Fibroblast of pulmonary artery (primary cell): ENCODE data around the gene TCF4.

Experiments used
- DNase-seq: peaks from one replicate; pipeline ENCODE4 v3.0.0-alpha.2; 2010; ENCODE audit warnings: low read depth
- H3K4me3 ChIP-seq: replicated peaks from 2 replicates; pipeline ENCODE4 v1.5.1; 2011; ENCODE audit warnings: low read depth, mild to moderate bottlenecking, control low read depth, low read length, moderate library complexity
- CTCF ChIP-seq: IDR thresholded peaks from 2 replicates; pipeline ENCODE4 v1.5.1; 2011; ENCODE audit warnings: mild to moderate bottlenecking, control low read depth, low read length, inconsistent platforms; ENCODE audit errors: missing control alignments

The TCF4 gene

GRCh38 chr18:55557211-55557610 lies 30.8 kb downstream of the TCF4 start:
- no peak for TF ChIP-seq CTCF
- H3K4me3 ChIP-seq = no peak overlapping the region
- DNase-seq = no peak

- no peak for TF ChIP-seq CTCF
- no peak overlapping the region for H3K4me3 ChIP-seq
- no peak for DNase-seq
These were observed 32.5 kb downstream of the TCF4 start for GRCh38 chr18:55555395-55556027.

GRCh38 chr18:55552526-55553189 lies 35.3 kb downstream of the TCF4 start:
- peak; percentile 33 for DNase-seq
- no peak for TF ChIP-seq CTCF
- no peak overlapping the region for H3K4me3 ChIP-seq

- no peak for TF ChIP-seq CTCF
These were observed 36.8 kb downstream of the TCF4 start for GRCh38 chr18:55551227-55551626.

GRCh38 chr18:55550471-55550870 lies 37.5 kb downstream of the TCF4 start:
- no peak overlapping the region for H3K4me3 ChIP-seq
- no peak for DNase-seq
- no peak for TF ChIP-seq CTCF

More at GRCh38 chr18:55551227-55551626, 36.8 kb downstream of the TCF4 start:
- no peak for DNase-seq
- no peak overlapping the region for H3K4me3 ChIP-seq

GRCh38 chr18:55549474-55550104 lies 38.4 kb downstream of the TCF4 start:
- no peak for TF ChIP-seq CTCF
- DNase-seq = no peak
- H3K4me3 ChIP-seq = no peak overlapping the region
